Endothelial cell of hepatic sinusoid (primary cell): Measurements from ENCODE around the gene PRPF38A.

ENCODE experiments used
- in situ Hi-C: cut with HindIII; loops from 2 replicates; pipeline ENCODE4 v1.10.0; 2017; ENCODE audit warnings: low sequenced_read_pairs

PRPF38A gene

GRCh38 chr1:52399629-52400028 is 4.8 kb upstream of the PRPF38A start:
- in situ Hi-C loops = no loop called here

GRCh38 chr1:52400131-52400530 is 4.3 kb upstream of the PRPF38A start:
- in situ Hi-C loops = no loop called here

GRCh38 chr1:52402860-52403240 is 1.6 kb upstream of the PRPF38A start:
- in situ Hi-C loops = no loop called here

- in situ Hi-C loops = no loop called here
Measured at GRCh38 chr1:52403566-52404115, 761 bp upstream of the PRPF38A start.

GRCh38 chr1:52404975-52405338 is 555 bp downstream of the PRPF38A start:
- in situ Hi-C loops = no loop called here

- in situ Hi-C loops = no loop called here
Measured at GRCh38 chr1:52413410-52413989, 9.1 kb downstream of the PRPF38A start.

- in situ Hi-C loops = no loop called here
Measured at GRCh38 chr1:52414942-52415341, 10.5 kb downstream of the PRPF38A start.

- in situ Hi-C loops = no loop called here
Measured at GRCh38 chr1:52416811-52417210, 12.4 kb downstream of the PRPF38A start.

GRCh38 chr1:52420713-52421112 is 16.3 kb downstream of the PRPF38A start:
- in situ Hi-C loops = no loop called here

- in situ Hi-C loops = no loop called here
Measured at GRCh38 chr1:52423055-52423454, 18.7 kb downstream of the PRPF38A start.

GRCh38 chr1:52423771-52424170 is 19.4 kb downstream of the PRPF38A start:
- in situ Hi-C loops = no loop called here

- in situ Hi-C loops = no loop called here
Measured at GRCh38 chr1:52424231-52424636, 19.8 kb downstream of the PRPF38A start.

GRCh38 chr1:52424813-52425212 is 20.4 kb downstream of the PRPF38A start:
- in situ Hi-C loops = no loop called here

- in situ Hi-C loops = no loop called here
Measured at GRCh38 chr1:52426371-52426770, 22.0 kb downstream of the PRPF38A start.

GRCh38 chr1:52427152-52427551 is 22.8 kb downstream of the PRPF38A start:
- in situ Hi-C loops = no loop called here

GRCh38 chr1:52432807-52433206 is 28.4 kb downstream of the PRPF38A start:
- in situ Hi-C loops = no loop called here

GRCh38 chr1:52435211-52435610 is 30.8 kb downstream of the PRPF38A start:
- in situ Hi-C loops = no loop called here

GRCh38 chr1:52435650-52436049 is 31.2 kb downstream of the PRPF38A start:
- in situ Hi-C loops = no loop called here

- in situ Hi-C loops = no loop called here
Measured at GRCh38 chr1:52436817-52437216, 32.4 kb downstream of the PRPF38A start.

GRCh38 chr1:52439976-52440375 is 35.6 kb downstream of the PRPF38A start:
- in situ Hi-C loops = no loop called here

- in situ Hi-C loops = no loop called here
Measured at GRCh38 chr1:52444463-52444862, 40.1 kb downstream of the PRPF38A start.

GRCh38 chr1:52454127-52454526 is 49.7 kb downstream of the PRPF38A start:
- in situ Hi-C loops = no loop called here

- in situ Hi-C loops = no loop called here
Measured at GRCh38 chr1:52454779-52455178, 50.4 kb downstream of the PRPF38A start.
